Iris pigment epithelial cell (primary cell): ENCODE measurements around the gene NFASC.

ENCODE experiments used
- DNase-seq: peaks from one replicate; pipeline ENCODE4 v3.0.0-alpha.2; 2011; ENCODE audit warnings: low read depth

Gene NFASC

DNA sequence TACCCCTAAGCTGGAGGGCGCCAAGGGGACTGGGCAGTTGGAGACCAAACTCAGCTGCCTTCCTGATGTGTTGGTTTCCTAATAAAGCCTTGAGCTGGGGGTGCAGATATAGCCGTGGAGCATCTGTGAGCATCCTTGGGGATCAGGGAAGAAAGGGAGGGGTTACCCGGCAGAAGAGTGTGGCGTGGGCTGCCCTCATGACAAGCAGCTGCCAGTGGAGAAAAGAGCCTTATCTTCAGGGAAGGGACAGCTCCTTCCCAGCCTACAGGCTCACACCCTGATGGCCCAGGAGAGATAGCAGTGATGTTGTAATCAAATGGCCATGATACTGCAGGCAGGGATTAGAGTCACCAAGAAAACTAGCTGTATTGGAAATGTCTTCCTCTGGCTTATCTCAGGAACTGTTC, 10.8 kb upstream of the NFASC start:
- DNase-seq: no peak

DNA sequence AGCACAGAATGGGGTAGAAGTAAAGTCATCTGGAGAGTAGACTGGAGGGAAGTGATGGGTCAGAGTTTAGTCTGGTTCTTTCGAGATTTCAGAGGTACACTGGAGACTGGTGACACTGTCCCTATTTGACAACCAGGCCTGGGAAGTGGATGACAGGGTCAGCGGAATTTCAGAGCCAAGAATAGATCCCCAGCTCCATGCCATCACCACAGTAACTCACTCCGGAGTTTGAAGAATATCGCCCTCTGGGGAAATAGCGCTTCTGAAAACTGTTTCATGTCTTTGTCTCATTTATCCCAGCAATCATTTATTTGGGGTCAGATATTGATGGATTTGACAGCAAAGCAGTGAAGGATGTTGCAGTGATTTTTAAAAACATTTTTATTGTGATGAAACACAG, 7.6 kb upstream of the NFASC start:
- DNase-seq: no peak

DNA sequence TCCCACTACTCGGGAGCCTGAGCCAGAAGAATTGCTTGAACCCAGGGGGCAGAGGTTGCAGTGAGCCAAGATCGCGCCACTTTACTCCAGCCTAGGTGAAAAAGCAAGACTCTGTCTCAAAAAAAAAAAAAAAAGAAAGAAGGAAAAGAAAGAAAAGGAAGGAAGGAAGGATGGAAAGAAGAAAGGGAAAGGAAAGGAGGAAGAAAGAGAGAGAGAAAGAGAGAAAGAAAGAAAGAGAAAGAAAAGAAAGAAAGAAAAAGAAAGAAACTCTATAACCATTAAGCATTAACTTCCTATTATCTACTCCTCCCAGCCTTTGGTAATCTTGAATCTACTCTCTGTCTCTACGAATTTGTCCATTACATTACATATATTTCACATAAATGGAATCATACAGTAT, 6.9 kb upstream of the NFASC start:
- no peak for DNase-seq

DNA sequence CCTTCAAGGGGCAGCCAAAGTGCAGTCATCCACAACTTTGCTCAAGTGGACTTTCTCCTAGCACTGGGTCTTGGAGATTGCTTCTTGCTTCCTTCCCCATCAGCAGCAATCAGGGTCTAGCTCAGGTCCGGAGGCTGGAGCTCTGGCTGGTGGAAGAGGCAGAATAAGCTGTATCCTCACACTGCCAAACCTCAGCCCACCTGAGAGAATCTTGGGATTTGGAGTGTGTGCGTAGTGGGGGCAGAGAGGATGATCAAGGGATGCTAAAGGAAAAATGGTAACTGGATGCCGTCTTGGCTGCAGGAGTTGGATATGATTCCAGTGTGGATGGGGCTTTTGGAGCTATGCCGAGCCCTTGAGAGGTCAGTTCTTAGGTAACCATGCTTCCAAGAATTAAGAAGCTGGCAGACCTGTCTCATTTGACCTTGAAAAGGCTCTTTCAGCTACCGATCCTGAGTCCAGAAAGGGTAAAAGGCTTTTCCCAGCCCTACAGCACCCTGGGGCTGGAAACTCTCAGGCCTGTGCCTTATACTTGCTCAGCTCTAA, 4.5 kb upstream of the NFASC start:
- DNase-seq: no peak

DNA sequence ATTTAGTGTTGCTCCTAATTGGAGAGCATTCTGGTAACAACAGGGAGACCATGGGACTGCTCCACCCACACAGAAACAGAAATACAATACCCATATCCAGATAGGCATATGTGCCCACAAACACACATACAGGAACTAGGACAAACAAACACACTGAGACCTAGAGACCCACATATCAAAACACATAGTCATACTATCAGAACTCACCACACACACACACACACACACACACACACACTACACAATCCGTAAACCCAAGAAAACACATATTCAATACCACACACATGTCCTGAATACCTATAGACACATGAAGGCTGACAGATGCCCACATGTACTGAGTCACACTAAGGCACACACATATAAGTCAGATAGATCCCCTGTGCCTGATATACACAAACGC, 3.5 kb upstream of the NFASC start:
- DNase-seq: no peak

DNA sequence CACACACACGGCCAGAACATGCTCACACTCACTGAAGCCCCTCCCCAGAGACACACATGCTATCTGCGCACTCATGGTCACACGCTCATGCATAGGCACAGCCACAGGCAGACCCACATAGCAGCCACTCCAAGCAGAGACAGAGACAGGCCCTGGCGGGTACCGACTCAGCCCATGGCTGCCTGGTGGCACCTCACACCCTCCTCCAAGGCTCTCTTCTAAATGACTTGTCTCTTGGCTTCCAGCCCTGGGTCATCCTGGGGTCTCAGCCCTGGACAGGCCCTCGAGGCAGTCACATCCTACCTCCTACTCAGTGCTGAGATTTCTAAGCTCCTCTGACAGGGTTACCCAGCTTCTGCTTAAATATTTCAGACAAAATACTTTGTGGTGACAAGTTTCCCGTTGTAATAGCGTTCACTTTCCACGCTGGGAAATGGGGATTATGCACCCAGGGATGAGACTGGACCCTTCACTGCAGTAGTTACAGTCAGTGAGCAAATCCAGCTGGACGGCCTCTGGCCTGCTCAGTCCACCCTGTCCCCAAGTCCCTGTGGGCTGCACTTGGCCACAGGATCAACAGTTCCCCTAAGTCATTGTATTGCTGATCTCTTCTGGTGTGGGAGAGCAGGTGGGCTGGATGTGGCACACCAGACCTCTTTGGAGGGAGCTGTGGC, 2.9 kb upstream of the NFASC start:
- no peak for DNase-seq

DNA sequence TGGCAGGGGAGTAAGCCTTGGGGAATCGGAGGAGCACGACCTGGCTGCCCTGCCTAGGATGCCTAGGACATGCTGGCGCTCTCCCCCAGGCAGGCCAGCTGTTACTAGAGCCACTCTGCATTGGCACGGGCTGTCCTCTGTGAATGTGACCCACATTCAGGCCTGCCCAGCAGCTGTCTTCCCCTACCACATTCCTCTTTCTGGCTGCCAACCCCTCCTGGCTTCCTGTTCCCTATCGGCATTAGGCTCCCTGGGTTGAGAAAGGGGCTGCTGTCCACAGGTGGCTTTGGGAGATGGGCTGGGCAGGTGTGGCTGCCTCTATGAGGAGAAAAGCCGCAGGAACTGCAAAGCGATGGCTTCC, 2.3 kb upstream of the NFASC start:
- no peak for DNase-seq

DNA sequence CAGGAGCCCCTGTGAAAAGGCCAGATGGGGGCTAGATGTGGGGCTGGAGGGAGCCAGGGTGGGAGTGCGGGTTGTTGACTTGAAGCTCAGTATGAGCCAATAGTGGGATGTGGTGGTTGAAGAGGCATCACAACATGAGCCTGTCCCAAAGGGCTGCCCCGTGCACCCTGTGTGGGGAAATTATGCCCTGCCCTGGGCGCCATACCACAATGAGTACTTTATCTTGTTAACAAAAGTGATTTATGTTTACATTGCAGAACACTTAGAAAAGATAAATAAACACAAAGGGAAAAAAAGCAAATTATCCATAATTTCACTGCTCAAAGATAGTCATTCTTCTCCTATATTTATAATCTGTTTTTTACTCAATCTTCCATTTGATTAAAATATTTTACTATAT, 1.6 kb upstream of the NFASC start:
- no peak for DNase-seq

DNA sequence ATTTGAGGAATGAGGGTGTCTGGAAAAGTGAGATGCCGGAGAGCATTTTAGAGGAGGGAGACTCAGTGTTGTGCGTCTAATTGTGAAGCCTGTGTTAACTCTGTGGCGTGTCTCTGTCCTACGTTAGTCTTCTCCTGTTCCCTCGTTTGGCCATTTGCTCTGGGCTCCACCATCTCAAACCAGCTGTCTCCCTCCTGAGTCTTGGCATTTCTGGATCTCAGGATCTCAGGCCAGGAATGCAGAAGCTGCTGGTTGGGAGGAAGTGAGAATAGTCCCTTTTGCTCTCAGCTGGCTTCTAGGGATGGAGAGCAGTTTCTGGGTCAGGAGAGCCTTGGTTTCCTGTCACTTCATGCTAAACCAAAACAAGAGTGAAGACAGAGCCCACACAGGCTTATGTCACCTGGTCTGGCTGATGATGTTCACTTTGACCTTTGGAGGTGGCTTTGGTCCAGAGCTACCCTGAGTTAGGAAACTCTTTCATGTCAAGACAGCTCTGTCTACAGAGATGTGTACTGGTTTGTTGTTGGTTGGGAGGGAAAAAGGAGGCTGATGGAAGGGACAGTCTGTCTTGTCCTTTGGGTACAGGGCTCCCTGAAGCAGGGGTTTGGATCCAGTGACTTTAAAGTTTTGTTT, 859 bp downstream of the NFASC start:
- DNase-seq: no peak

DNA sequence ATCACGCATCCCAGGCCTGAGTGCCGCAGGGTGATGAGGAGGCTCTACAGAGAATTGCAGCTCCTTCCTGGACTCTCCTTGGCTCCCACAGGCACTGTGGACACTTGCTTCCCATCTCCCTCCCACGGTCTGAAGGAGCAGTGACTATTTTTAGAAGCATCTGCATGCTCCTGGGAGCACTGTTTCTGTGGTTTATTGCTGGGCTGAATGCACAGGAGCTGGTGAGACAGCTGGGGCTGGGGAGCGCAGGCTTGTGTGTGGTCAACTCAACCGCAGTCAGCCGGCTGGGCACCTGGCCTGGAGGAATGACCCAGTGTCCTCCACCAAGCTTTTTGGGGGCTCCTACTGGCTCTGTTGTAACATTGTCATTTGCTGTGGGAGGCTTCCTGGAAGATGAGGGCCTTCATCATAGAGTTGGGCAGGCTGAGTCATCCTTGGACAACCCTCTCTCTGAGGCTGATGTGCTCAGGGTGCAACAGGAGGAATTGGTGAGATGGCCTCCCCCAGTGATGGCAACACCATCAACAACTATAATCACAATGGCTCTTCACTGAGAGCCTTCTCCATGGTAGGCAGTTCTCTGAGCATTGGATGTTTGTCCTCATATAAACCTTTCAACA, 1.7 kb downstream of the NFASC start:
- no peak for DNase-seq

DNA sequence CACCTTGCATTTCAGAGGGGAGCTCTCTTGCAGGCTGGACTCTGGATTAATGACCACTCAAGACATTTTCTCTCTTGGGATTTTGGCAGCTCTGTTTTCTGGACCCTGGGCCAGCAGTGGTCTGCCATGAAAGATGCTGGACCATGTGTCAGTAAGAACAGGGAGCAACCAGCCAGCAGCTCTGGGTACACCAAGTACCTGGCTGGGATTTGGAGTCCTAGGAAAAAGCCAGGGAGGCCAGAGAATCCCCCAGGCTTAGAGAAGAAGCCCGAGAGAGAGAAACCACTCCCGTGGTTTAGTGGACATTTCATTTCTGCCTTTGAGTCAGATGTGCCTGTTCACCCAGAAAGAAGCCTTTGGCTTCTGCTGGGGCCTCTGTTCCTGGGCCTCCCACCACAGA, 2.5 kb downstream of the NFASC start:
- DNase-seq: no peak

DNA sequence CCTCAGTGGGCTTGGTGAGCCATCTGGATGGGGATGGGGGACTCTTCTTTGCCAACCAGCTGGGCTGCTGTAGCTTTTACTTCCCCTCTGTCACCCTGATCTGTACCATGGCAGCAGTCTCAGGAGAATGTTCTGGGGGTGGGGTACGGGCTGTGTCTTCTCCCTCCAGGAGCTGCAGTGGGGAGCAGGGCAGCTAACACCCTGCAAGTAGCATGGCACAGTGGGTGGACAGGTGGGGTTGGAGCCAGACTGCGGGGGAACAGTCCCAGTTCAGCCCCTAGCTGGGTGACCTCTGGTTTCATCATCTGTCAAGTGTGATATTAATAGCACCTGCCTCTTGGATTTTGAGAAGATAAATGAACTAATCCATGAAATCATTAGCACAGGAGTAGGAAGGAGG, 3.1 kb downstream of the NFASC start:
- no peak for DNase-seq

DNA sequence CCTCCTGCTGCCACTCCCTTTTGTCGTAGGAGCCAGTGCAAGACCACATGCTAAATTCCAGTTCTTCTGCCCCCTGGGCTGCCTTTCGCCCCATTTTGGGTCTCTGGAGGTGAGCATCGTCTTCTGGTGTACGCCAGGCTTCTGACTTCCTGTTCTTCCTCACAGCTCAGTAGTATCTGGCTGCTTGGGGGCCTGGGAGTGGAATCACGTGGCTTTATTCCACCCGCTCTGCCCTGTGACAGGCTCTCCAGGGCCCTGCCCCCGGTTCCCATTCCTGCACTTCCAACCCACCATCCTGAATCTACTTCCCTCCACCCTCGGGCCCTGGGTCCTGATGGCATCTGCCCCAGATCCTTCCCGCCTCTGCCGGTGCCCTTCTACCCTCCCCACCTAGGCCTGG, 3.6 kb downstream of the NFASC start:
- no peak for DNase-seq

DNA sequence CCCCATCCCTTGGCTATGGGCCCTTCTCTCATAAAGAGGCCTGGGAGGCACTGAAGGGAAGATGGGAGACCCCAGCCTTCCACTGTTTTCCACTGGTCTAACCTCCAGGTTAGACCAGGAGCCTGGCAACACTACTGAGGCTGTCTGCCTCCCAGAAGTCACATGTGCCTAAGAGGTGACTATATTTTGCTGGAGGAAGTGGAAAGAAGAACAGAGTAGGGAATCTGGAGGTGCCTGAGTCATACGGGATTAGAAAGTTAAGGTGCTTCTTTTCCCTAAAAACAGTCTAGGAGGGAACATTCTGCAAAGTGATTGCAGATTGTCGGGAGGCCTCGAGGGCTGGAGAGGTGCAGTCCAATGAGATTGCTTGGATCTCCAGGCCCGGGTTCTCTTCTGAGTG, 4.6 kb downstream of the NFASC start:
- DNase-seq: no peak

DNA sequence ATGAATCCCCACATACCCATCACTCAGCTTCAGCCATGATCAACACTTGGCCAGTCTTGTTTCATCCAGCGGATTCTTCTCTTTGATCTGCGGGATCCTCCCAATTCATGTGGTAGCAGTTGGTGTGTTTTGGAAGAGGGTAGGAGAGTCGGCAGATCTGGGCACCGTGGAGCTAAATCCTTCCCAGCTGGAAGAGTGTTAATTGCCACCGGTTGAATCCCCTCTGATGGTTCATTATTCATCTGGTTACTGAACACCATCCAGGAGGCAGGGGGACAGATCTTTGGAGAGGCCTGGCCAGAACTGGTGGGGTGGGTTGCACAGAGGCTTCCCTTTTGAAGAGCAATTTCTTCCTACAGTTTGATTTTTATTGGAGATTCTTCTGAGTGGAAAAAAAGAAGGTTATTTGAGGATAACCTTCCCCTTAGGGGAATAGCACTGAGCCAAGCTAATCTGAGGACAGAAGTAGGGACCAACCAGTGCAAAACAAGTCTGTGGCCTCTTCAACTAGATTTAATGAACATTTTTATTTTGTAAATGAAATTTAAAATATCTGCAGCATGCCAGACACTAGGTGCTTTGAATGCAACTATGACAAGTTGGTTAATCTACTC, 8.1 kb downstream of the NFASC start:
- no peak for DNase-seq

DNA sequence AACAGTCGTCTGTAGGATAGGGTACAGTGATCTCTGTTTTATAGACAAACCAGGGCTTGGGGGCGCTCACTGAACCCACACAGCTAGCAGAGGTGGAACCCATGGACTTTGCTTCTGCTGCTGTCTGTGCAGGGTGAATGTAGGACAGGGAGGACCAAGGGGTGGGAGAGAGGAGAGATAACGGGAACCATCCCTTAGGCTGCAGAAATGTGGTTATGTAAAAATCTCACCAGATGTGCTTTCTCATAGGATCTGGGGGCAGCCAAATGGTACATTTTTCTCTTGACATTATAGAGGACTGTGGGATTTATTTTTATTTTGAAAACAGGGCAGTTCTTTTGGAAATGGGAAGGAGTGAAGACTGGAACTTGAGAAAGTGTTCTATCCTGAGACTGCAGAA, 8.7 kb downstream of the NFASC start:
- no peak for DNase-seq

DNA sequence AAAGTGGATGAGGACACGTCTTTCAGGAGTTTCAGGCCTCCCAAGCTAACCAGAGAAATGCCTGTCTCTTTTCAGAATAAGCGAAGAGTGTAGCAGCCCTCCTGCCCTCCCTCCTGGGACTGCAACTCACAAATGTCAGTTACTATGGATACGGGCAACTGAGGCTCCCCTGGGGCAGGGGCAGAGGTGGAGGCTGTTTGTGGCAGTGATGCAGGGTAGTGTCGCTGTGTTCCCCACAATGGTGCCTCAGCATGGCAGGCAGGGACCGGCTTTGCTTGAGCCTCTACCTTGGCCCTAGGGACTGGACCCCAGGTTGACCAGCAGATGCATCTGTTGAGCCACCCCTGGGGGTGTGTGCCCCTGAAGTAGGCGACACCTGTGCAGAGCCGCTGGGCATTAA, 10.2 kb downstream of the NFASC start:
- DNase-seq: no peak

DNA sequence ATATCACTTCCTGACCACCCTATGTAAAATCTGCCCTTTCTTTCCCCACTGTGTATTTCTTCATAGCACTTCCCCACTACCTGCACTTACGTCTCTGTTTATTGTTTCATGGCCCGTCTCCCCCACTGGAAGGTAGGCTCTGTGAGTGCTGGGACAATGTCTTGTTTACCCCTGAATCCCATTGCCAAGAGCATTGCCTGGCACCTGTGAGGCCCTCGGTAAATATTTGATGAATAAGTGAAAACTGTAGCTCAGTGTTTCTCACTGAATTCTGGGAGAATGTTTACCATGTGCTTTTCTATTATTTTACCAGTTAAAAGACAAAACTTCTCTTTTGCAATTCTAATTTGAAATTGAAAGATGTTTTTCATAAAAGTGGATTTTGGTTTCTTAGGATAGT, 11.8 kb downstream of the NFASC start:
- DNase-seq: no peak

DNA sequence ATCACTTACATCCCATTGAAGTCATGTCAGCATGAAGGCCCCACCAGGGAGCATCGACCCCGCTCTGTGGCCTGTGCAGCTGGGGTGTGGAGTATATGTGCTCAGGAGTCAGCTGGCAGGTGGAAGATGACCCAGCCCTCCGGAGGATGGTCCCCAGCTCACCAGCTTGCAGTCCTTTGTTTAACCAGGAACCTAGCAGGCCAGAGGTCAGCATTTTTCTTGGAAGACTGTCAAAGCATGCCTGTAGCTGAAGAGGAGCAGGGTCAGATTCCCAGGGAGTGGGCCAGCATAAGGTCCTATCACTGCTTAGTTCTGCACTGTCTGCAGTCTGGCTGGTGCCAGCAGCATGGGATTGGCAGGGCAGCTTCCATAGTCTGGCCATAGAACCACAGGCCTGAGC, 12.7 kb downstream of the NFASC start:
- DNase-seq: no peak

DNA sequence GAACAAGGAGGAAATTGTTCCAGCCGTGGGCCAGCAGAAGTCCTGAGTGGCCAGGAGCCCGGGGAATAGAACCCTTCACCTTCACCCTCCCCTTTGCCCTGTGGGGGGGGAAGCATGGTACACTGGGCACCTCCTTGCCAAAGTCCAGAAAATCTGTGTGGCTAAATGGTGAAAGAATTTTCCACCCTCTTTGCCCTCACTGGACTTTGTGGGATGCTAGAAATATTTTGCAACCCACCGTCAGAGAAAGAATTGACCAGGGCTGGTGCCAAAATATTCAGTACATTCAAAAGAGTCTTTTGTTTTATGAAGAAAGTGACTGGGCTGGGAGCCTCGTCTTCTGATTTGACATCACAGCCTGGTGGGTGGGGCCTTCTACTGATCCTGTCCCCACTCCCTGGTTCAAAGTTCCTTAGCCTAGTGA, 14.6 kb downstream of the NFASC start:
- no peak for DNase-seq

DNA sequence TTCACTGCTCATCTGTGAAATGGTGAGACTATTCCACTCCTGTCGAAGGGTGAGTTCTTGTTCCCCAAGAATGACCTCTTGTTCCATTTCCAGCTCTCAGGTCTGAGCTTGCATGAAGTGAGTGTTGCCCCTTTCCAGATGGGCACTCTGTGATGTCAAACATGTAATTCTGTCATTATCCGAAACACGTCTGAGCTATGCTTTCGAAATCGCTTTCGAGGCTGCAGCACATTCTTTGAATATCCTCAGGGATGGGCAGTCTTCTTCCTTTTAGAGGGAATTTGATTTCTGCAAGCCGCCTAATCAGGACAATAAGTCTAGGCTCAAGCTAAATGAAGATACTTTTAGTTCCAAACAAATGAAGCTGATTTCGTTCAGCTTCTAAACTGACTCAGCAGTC, 15.1 kb downstream of the NFASC start:
- no peak for DNase-seq

DNA sequence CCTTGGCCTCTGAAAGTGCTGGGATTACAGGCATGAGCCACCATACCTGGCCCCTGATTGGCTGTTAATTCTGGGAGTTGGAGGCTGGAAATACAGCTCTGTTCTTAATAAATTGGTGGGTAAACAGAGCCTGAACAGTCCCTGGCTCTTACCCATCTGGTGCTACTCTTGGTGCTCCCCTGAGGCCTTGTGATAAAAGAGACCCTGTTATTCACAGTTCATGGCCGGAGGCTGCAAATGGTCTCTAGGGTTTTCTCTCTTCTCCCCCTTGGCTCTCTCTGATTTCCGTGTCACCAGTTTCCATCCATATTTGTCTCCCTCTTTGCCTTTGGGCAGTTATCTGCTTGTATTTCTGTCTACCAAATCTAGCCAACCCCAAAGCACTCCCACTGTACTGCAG, 17.2 kb downstream of the NFASC start:
- no peak for DNase-seq

DNA sequence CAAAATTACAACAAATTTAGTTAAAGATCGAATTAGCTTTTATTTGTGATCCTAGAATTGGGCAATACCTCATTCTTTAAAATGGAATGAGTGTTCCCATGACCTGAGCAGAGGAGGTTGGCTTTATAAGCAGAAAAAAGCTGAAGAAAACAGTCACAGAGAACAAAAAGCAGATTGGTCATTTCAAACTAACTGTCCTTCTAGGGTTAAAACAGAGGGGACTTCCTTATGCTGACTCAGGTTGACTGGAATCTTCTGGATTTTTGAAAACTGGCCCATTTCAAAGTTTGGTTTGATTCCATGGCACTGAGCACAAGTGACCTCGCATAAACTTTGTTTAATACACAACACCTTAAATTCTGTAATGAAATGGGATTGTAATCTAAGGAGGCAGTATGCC, 17.6 kb downstream of the NFASC start:
- DNase-seq: no peak
